IPS-NIHi7 (cell line): Measurements from ENCODE around the gene SAT1.

Experiments used
- DNase-seq: peaks from one replicate; pipeline ENCODE4 v3.0.0; 2012; ENCODE audit warnings: mixed read lengths; ENCODE audit errors: extremely low spot score

SAT1 gene

DNA sequence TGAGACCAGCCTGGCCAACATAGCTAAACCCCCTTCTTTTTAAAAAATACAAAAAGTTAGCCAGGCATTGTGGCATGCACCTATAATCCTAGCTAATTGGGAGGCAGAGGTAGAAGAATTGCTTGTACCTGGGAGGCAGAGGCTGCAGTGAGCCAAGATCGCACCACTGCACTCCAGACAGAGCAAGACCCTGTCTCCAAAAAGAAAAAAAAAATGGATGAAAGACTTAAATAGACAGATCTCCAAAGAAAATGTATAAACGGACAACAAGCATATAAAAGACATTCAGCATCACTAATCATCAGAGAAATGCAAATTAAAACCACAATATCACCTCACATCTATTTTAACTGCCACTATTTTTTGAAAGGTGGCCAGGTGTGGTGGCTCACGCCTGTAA is 6.6 kb upstream of the SAT1 start:
- DNase-seq = no peak

DNA sequence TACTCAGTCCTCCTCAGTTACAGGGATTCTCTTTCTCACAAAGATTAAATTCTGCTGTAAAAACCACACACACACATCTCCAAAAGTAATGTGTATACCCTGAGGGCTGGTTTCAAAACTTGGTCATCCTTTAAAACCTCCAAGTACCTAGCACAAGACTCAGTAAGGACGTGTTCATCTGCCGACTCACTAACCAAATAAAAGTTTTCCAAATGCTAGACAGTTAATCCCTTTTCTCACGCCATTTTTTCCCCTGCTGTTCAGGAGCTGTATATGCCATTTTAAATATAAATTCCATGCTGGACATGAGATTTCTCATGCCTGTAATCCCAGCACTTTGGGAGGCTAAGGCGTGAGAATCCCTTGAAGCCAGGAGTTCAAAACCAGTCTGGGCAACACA is 3.9 kb upstream of the SAT1 start:
- no peak for DNase-seq

DNA sequence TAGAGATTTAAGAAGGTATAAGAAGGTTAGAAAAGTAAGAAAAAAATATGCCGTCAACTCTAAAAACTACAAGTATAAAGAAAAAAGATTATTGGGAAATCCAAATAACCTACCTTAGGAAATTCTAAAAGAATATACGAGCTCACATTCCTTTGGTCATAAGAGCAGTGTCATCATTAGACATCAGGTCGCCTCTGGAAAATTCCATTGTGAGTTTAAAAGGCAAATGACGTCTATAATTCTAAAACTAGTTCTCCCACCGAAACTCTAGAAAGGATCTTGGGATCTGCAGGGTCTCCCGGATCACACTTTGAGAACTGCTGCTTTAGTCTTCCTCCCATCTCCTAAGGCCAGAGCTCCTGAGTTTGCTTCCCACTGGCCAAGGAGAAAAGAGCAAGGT is 518 bp upstream of the SAT1 start:
- no peak for DNase-seq

DNA sequence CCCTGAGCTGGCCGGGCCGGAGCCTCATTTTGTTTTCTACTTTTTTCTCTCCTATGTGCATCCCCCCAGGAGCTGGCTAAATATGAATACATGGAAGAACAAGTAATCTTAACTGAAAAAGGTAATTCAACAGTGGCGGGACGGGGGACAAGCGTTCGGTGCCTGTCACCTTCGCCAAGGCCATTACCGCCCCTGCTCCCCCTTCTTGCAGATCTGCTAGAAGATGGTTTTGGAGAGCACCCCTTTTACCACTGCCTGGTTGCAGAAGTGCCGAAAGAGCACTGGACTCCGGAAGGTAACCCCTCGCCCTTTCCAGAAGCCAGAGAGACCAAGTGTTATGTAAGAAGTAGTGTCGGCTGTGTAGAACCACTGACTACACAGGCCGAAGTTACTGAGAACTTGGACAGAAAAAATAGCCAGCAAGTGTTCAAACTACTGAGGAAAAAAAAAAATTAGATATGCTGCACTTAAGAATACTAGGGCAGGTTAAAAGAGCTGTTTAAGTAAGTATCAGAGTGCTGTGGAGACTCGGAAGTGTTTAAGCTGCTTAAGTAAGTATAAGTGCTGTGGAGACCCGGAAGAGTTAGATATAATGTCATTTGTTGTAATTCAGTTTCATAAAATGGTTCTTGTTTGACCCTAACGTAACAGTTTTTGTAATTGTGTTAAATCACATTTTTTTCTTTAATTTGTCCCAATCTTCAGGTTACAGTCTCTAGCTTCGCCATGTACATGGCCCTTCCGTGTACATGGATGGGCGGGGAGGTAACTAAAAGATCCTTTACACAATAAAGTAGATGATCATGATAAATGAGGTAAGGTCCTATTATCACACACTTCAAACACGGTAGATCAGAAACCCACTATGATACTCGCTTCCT is 856 bp downstream of the SAT1 start:
- no peak for DNase-seq

DNA sequence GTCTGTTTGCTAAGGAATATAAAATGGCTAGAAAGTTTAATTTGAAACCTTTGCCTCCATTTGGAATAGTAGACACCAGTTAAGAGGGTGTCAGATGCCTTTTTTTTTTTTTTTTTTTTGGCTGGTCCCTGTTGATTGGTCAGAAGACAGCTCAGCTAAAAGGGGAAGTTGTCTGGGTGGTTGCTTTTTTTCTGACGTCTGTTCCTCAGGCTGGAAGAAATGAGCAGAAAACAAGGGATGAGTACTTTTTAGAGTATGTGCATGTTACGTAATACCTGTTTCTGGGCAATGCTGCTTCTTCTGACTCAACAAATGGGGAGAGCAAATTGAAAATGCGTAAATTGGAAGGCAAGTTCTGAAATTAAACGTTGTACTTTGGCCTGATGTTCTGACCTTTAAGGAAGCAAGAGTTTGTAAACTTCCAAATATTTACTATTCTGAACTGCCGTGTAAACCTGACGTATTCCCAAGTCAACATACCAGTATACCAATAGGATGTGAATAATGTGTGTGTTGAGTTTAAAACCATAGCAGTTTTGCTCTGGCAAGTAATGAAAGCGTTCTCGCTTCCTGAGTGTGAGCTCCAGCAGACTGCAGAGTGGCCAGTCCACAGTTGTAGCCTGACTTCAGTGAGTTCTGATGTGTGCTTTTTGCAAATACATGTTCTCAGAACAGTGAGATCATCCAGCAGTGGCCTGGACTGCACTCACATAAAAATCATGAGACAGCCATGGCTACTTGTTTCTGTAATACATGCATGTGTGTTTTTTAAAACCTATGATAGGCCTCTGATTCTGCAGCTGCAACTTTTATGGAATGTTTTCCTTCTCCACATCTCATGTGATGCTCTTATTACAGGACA is 1.7 kb downstream of the SAT1 start:
- no peak for DNase-seq

DNA sequence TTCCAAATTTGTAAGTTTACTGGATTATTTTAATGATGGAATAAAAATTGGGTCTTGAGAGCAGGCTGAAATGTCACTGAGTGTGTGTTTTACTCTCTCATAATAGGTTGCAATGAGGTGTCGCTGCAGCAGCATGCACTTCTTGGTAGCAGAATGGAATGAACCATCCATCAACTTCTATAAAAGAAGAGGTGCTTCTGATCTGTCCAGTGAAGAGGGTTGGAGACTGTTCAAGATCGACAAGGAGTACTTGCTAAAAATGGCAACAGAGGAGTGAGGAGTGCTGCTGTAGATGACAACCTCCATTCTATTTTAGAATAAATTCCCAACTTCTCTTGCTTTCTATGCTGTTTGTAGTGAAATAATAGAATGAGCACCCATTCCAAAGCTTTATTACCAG is 2.6 kb downstream of the SAT1 start:
- no peak for DNase-seq

DNA sequence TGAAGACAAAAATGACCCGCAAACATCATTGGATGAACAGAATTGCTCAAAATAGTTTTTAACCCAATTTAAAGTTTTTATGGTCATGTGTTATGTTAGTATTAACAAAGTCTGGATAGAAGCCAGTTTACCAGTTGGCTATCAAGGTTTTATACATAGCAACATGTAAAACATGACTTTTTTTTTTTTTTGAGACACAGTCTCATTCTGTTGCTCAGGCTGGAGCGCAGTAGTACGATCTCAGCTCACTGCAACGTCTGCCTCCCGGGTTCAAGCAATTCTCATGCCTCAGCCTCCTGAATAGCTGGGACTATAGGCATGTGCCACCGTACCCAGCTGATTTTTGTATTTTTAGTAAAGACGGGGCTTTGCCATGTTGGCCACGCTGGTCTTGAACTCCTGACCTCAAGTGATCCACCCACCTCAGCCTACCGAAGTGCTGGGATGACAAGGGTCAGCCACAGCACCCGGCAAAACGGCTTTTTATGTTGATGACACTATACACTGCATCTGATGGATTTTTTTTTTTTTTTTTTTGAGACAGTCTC is 3.4 kb downstream of the SAT1 start:
- DNase-seq = no peak

DNA sequence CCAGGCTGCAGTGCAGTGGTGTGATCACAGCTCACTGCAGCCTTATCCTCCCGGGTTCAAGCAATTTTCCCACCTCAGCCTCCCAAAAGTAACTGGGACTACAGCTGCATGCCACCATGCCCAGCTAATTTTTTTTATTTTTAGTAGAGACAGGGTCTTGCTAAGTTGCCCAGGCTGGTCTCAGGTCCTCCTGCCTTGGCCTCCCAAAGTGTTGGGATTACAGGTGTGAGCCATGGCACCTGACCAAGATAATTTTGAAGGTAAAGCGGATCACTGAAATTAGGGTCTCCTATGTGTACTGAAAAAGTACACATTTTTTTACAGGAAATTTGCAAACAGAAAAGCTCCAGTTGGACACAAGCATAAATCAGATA is 4.8 kb downstream of the SAT1 start:
- no peak for DNase-seq

DNA sequence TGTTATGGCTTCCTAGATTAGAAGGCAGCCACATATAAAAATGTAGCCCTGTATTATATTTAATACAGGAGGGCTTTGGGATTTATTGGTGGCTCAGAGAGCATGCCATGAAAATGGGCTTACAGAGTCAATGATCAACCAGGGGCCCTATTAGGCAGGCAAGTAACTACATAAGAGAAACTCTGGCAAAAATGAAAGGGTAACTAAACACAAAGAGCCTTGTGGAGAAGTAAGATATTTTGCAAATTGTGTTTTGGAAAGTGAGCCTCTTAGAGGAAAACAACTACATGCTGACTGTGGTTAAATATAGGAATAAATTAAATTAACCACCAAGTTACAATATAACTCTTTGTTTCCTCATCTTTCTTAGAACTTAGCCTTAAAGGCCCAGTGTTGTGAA is 5.5 kb downstream of the SAT1 start:
- no peak for DNase-seq

DNA sequence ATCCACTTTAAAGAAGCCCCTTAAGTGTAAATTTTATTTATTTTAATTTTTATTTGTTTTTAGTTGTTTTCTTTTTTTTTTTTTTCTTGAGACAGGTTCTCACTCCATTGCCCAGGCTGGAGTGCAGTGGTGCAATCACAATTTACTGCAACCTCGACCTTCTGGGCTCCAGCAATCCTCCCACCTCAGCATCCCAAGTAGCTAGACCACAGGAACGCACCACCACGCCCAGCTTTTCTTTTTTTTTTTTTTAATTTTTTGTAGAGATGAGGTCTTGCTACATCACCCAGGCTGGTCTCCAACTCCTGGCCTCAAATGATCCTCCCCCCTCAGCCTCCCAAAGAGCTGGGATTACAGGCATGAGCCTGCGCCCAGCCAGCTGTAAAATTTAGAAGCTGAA is 6.0 kb downstream of the SAT1 start:
- no peak for DNase-seq

DNA sequence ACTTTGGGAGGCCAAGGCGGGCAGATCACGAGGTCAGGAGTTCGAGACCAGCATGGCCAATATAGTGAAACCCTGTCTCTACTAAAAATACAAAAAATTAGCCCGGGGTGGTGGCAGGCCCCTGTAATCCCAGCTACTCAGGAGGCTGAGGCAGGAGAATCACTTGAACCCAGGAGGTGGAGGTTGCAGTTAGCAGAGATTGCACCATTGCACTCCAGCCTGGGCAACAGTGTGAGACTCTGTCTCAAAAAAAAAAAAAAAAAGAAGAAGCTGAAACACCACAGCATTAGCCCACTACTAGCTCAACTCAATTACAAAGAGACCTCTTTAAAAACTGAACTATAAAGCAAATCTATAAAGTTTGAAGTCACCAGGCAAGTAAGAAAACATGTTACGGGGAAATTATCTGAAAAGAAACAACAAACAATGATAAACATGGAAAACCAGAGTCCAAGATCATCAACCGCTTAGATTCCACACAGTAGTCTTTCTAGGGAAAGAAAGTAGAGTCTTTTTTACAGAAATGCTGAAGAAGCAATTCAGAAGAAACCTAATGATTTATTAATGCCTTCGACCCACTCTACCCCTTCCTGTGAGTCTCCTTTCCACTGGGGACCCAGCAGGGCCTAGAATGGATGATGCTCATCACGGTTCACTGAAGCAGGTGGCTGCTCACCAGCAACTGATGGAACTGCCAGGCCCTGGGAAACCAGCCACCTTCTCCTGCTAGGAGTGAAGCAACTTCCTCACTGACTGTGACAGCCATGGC is 6.6 kb downstream of the SAT1 start:
- no peak for DNase-seq

DNA sequence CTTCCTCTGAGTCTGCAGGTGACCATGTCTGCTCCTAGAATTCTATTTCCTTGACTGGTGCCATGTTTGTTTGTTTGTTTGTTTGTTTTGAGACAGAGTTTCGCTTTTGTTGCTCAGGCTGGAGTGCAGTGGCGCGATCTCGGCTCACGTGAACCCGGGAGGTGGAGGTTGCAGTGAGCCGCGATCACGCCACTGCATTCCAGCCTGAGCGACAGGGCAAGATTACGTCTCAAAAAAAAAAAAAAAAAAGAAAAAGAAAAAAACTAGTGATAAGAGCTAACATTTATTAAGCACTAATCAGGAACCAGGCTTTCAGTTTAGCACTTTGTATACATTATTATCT is 7.2 kb downstream of the SAT1 start:
- no peak for DNase-seq

DNA sequence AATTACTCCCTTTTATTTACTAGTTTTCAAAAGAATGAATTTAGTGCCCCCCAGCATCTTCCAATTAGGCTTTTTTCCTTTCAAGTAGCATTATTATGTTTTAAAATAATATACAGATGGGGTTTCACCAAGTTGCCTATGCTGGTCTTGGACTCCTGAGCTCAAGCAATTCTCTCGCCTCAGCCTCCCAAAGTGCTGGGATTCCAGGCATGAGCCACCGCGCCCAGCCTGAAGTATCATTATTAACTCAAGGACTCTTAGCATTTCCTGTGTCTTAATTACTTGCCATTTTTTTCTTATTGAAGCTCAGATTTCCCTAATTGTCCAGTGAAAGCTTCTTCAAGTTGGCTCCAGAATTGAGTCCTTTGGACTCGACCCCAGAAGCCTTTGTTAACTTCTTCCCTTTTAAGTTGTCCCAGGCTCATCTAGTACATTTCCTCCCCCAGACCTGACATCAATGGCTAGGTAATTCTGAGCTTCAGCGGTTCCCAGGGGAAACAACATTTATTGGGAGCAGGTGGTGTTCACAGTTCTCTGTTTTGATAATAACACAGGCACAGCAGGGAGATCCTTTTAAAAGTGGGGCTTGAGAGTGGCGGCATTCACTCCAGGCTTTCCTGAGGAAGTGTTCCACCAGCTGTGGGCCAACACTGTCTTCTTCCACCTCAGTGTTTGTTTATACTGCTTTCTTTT is 10.0 kb downstream of the SAT1 start:
- no peak for DNase-seq

DNA sequence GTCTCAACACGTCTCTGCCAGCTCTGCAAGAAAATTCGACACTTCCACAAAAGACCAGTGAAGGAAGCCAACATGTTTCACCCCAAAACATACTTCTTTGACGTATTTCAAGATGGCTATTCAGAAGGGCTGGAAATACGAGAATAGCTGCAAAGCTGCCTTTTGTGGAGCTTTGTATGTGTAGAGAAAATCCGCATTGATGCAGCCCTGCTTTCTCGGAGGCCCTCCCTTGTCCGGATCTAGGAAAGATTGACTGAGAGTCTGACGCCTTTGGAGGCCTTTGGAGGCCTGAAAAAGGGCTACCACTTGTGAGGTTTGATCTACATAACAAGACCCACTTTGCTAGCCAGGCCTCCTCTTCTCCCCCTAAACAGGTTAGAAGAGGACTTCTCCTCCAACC is 12.2 kb downstream of the SAT1 start:
- no peak for DNase-seq

DNA sequence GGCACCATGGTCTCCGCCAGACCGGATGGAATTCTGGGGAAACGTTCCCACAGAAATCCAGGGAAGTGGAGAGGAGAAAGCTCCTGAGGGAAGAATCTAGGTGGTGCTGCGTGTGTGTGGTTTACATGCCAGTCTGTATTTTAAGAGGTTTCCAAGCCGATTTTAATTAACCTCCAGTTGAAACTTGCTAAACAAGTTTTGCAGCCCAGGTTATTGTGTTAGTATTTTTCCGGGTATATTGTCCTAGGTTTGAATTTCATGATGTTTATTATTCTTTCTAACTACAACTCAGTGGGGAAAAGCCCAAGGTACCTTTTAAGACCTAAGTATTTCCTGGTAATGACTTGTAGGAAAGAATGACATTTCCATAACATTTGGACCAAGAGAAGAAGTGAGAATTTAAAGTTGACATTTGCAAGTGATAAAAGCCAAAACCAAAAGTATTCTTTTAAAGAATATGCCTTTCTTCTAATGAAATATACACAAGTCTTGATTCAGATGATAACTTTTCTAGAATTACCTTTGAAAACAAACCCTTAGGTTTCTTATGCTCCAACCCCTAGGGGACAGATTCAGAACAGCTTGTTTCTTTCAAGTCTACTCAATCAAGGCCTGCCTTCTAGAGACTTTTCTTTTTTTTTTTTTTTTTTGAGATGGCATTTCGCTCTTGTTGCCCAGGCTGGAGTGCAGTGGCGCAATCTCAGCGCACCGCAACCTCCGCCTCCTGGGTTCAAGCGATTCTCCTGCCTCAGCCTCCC is 14.6 kb downstream of the SAT1 start:
- DNase-seq = no peak

DNA sequence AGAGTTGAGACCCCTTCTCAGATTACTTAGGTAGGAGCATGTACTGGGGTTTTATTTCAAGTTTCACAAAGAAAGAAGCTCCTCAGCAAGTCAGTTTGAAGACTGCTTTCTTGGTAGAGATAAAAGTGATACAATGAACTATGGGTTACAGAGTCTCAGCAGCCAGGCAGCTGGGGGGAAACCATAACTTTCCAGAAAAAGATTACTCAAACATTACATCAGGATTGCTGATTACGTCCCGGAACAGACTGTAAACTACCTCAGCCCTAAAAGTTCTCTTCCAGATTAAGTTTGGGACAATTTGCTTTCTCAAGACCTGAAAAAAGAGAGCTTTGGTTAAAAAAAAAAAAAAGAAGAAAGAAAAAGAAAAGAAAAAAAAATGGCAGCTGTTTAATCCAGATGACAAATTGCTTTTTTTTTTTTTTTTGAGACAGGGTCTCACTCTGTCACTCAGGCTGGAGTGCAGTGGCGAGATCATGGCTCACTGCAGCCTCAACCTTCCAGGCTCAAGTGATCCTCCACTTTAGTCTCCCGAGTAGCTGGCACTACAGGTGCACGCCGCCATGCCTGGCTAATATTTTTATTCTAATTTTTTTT is 16.6 kb downstream of the SAT1 start:
- DNase-seq = no peak

DNA sequence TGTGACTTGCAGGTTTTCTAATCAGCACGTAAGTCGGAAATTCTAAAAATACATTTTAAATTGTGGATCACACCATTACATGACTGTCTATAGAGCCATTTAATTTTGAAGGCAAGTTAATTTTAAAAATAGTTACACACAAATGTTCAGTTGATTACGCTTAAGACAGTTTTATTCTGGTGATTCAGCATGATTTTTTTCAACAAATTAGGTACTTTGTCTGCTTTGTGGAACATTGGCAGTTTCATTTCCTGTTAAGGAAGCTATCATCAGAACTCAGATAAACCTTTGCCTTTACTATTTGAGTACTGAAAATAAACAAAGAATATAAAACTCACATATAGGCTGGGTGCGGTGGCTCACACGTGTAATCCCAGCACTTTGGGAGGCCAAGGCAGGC is 19.5 kb downstream of the SAT1 start:
- no peak for DNase-seq

DNA sequence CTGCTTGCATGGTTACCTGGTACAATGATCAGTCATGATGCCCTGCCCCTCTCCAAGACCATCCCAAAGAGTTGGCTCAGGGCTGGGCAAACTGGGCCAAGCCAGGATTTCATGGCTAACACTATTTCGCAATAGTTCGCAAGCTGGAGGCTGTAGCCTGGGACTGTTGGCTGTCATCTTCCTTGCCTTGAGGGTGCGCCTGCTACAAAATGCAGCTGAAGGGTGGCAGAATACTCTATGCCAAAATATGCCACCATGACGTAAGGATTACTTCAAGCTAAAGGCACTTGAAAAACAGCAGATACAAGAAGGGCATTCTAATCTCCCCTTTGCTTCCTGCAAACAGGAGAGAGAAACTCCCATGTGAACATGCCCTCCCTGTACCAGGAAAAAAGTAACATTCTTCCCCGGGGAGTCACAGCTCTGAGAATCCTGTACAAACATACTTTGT is 21.0 kb downstream of the SAT1 start:
- DNase-seq = no peak

DNA sequence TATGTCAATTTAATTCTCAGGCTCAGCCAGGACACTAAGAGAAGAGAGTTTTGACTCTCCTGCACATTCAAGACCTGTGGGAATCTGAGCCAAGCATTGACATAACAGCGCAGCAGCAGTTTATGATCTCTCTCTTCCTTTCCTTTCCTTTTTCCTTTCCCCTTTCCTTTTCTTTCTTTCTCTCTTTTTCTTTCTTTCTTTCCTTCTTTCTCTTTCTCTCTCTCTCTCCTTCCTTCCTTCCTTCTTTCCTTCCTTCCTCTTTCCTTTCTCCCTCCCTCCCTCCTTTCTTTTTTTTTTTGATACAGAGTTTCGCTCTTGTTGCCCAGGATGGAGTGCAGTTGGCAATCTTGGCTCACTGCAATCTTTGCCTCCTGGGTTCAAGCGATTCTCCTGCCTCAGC is 21.6 kb downstream of the SAT1 start:
- no peak for DNase-seq

DNA sequence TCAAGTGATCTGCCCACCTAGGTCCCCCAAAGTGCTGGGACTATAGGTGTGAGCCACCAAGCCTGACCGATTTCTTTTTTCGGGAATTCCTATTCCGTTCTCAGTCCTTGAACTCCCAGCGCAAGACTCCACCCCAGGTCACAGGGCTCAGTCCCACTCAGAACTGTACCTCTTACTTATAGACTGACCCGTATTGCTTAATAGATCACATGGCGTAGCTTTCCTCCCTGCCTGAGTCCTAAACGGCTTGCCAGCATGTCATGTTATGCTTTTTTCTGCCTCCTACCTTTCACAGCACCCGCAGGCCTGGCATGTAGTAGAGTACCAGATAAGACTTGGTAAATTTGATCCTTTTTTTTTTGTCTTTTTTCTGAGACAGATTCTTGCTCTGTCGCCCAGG is 22.4 kb downstream of the SAT1 start:
- no peak for DNase-seq
